T-helper 1 cell treated with Interleukin-12 subunit alpha and Interleukin-12 subunit beta and Interleukin-4 antibody, amounts not matched to agents 30 ng/mL and 1 ng/mL, for 36 hours (primary cell): ENCODE results near the gene SORL1-AS1. TPM values are rescaled to one million over a fixed set of nuclear protein-coding genes. Genes with fewer than 3 reads are reported as not detected.

Source experiments
- intact Hi-C: fragments of 100-400 bp; cut with micrococcal nuclease; formaldehyde crosslinking; loops from one replicate; pipeline ENCODE4 v1.15.1; 2024
- total RNA-seq: library from RNA; stranded (reverse); gene quantifications from 2 replicates; pipeline ENCODE4 v1.2.3, GENCODE V29; 2022

The SORL1-AS1 gene

DNA sequence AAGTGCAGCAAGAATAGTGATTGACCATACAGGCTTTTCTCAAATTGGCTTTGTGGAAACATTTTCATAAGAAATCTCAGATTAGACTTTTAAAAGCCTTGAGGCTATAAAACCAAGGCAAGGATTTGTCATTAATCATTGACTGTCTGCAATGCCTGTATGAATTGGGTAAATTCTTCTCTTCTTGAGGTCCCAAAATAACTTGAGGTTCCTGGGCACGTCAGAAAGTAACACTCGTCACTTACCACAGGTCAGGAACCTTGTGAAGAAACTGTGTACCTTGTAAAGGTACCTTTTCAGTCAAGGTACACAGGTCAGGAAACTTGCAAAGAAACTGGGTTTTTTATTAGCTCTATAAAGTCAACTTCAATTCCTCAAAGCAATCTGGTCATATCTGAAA lies 43.9 kb downstream of the SORL1-AS1 start:
- intact Hi-C loops, result no loop called here

DNA sequence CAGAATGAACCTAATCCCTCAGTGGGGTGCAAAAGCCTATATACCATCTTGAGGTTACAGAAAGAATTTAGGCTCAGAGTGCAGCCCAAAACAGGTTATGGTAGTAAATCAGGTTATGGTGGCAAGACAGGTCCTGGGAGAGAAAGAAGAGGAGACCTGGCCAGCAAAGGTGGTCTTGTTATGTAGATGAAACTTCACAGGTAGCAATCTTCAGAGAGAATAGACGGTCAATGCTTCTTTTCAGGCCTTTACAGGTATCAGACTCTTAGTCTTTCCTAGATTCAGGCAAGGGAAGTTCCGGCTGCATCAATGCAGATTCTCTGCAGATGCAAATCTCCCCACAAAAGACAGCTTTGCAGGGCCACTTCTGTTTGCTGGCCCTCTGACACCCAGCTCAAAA lies 46.5 kb downstream of the SORL1-AS1 start:
- intact Hi-C loops, result no loop called here

DNA sequence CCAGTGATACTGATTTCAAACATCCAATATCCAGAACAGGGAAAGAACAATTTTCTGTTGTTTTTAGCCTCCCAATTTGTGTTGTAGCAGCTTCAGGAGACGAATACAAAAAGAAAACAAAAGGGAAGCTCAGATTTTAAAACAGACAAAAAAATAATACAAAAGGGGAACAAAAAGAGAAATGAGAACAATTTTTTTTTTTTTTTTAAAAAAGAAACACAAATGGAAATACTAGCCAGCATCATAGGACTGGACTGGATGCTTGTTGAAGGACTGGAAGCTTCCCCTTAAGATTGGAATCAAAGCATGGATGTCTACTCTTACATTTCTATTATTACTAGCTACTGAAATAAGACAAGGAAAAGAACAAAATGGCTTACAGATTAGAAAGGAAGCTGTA lies 47.1 kb downstream of the SORL1-AS1 start:
- intact Hi-C loops, result no loop called here

DNA sequence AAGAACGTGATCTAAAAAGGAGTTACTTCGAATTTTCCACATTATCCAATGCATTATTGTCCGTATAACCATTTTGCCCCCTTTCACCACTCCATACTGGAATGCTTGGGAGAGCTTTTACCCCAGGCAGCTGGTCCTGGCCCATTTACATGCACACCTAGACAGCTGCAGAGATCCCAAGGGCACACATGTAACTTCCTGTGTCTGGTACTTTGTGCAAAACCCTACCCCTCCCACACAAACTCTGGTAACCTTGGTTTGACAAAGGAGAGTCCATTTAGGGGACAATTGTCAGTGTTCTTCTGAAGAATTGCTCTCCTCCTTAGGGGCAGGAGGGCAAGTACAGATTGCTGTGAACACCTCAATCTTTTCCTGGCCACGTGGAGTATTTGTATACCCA lies 58.0 kb downstream of the SORL1-AS1 start:
- intact Hi-C loops, result no loop called here

DNA sequence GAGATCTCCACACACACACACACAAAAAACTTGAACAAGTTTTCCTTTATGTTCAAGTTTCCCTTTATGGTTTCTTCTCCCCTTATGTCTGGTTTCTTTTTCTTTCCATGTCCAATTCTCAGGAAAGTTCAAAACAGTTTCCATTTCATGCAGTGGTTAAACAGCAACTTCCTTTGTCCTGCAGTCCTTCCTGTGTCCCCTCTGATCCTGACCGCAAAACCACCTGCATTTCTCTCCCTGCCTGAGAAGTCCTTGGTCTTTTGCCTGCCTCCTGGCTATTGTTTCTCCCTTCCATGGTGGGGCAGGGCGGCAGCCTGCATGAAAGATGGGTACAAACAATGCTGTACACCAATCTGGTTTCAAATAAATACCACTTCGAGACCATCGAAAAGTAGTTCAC lies 58.9 kb downstream of the SORL1-AS1 start:
- intact Hi-C loops, result no loop called here

DNA sequence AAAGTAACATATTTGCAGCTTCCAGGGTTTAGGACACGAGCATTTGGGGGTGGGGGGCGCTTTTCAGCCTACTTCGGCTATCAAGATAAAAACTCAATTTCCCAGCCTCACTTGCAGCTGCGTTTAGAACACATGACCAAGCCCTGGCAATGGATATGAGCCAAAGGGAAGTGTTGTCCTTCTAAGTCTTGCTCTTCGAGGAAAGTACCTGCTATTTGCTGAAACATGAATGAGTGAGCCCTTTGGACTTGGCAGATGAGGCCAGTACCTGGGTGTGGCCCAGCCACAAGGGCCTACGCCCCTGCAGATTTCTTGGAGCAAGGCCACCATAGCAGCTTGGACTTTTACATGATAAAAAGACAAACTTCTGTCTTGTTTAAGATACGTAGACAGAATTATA lies 60.9 kb downstream of the SORL1-AS1 start:
- intact Hi-C loops, result no loop called here

DNA sequence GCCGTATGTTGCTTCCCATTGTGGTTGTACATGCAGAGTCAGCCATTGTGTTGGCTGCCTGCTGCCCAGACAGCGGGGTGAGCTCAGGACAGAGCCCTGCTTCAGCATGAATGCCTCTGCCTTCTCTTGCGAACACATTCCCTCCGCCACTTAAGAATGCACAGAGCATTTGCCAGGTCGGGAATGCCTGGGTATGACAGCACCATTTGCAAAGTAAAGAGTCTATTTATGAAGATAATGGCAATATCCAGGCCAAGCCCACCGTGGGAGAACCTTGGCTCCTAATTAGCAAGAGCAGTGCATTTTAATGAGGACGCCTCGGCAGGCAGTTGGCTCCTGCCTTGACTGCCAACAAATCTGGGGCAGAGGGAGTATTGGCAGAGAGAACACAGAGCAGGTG lies 63.1 kb downstream of the SORL1-AS1 start:
- intact Hi-C loops, result no loop called here

Other genes starting within 250 kb of the SORL1-AS1 start
- 20.7 and 23.0 TPM in 2 replicates for gene SC5D, start 160.2 kb downstream of the SORL1-AS1 start, total RNA-seq
- gene SORL1, start 653 bp downstream of the SORL1-AS1 start, total RNA-seq, result 117 and 125 TPM in 2 replicates